ENCODE measurements around the gene GADD45B.

GADD45B gene

DNA sequence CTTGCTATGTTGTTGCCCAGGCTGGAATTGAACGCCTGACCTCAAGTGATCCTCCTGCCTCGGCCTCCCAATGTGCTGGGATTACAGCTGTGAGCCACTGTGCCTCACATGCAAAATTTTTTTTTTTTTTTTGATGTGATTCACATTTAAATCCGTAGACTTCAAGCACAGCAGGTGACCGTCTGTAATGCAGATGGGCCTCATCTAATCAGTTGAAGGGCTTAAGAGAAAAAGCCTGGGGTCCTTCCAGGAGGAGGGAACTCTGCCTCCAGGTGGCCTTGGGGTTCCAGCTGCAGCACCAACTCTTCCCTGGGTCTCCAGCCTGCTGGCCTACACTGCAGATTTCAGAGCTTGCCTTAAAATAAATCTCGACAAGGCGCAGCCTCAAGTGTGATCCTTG lies 43.6 kb downstream of the GADD45B start:
- no peak for DNase-seq

DNA sequence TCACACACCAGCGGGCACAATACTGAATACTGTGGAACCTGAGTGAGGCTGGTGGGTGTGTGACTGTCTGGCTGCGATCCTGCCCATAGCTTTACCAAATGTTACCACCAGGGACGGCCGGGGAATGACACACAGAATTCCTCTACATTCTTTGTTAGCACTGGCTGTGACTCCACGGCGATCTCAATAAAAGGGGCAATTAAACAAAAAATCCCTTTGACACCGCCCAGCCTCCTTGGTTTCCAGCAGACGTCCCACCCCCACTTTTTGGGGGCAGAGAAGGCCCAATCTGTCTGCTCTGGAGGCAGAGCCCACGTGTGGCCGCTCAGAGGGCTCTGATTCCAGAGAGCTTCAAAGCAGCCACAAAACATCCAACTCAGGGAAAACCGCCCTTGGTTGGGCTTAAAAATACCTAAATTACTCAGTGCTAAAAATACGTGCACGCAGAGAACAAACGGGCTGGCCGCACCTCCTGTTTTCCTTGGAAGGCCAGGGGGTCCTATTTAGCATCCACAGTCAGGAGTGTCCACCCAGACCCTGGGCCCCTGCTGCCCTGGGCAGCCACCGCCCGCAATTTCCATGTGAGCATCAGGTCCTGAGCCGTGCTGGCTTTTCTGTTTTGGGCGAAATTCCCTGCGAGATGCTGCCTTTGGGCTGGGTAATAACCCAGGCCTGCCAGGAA lies 47.8 kb downstream of the GADD45B start:
- no peak for DNase-seq

DNA sequence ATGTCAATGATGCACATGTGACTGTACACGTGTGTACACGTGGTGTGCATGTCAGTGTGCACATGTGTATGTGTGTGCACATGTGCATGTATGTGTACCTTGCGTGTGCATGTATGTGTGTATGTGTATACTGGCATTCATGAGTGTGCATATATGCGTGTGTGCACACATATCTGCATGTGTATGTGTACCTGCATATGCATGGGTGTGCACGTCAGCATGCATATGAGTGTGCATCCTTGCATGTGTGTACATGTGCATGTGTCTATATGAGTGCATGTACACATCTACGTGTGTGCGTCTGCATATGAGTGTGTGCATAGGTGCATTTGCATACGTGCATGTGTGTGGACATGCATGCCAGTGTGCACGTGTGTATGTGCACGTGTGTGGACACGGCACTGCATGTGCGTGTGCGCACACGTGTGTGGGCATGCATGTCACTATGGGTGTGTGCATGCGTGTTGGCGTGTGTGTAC lies 48.5 kb downstream of the GADD45B start:
- no peak for DNase-seq

DNA sequence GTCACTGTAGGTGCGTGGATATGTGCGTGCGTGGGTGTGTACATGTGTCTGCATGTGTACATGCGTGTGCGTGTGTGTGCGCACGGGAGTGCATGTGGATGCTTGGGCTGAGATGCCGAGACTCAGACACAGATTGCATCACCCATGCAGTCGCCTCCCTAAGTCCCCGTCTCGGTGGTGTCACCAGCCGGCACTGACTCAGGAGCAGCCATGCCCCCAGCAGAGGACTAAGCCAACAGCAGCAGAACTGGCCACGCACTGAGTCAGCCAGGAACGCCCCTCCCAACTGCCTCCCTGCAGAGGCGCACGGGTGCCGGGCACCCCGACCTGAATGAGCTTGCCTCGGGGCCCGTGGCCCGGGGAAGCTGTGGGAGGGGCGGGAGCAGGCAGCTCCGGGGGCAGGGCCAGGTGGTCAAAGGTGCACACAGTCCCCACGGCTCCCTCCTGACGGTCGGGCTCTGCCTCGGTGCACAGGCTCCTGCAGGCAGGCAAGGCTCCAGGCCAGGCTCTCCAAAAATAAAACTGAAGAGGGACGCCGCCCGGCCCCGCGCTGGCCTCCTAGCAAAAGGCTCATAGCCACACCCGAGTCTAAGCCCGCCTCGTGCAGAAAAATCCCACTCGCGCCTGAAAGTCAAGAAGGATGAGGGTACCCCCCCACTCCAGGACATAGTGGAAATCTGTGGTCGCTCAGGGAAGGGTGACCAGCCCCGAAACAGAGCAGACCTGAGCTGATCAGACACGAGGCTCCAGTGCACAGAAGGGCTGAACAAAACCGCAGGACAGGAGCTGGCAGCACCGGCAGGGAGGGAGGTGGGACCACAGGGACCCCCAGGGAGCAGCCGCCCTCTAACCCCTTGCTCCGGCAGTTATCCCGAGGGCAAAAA lies 49.2 kb downstream of the GADD45B start:
- DNase-seq = no peak

DNA sequence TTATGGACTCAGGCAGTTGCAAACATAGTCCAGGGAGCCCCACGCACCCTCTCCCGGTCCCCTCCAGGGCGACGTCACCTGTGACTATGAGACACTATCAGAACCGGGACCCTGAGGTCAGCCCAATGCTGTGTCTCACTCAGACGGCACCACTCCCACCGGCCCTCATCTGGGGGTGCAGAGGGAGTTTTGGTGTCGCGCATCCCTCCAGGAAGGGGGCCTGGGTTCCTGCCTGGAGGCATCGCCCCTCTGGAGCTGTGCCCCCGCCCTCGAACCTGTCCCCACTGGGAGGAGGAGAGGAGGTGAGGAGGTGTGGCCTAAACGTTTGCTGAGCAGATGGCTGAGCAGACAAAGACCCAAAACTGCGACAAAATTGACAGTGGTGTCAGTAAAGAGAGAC lies 51.2 kb downstream of the GADD45B start:
- no peak for DNase-seq

DNA sequence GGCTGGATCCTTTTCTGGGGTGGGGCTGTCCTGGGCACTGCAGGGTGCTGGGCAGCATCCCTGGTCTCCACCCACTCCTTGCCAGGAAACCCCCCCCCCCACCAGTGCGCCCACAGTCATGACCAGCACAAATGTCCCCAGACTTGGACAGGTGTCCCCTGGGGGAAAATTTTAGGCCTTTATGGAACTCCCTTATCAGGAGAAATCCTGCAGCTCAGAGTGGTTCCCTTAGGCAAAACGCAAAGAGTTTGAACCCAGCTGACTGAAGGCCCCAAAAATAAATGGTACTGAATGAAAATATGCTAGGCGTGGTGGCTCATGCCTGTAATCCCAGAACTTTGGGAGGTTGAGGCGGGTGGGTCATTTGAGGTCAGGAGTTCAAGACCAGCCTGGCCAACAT lies 51.8 kb downstream of the GADD45B start:
- no peak for DNase-seq

Data from NCI-H1930 (cell line).